Stimulated activated effector memory CD8-positive, alpha-beta T cell treated with anti-CD3 and anti-CD28 coated beads, Interleukin-12 subunit alpha, Interleukin-12 subunit beta, amount 100 ng/mL, for 72 hours (primary cell): Measurements from ENCODE around the gene SCYL3.
A peak's percentile ranks its signal among the peaks of the same experiment; 100 is the strongest.
"Not testable (repeated sequence)": the region's sequence is repeated elsewhere in the genome, so short reads cannot be mapped to it uniquely, and the experiment has no call there.

Source experiments
- ATAC-seq: fragments of 150-1000 bp; cut with Tn5 transposase; 2 replicates; pipeline ENCODE4 v1.10.0; 2021
- DNase-seq, 2 donors: peaks; one replicate each; pipeline ENCODE4 v3.0.0; 2021 to 2022; ENCODE audit warnings: low spot score in 2 of 2
- H3K27ac Mint-ChIP-seq: one replicate; pipeline ENCODE4 v1.8.0; 2022; ENCODE audit warnings: mild to moderate bottlenecking, mixed read lengths
- H3K36me3 Mint-ChIP-seq: one replicate; pipeline ENCODE4 v1.8.0; 2022; ENCODE audit warnings: mild to moderate bottlenecking, mixed read lengths
- H3K4me1 Mint-ChIP-seq: one replicate; pipeline ENCODE4 v1.8.0; 2022; ENCODE audit warnings: mixed read lengths
- H3K4me3 Mint-ChIP-seq: one replicate; pipeline ENCODE4 v1.8.0; 2022; ENCODE audit warnings: mild to moderate bottlenecking, mixed read lengths
- H3K9me3 Mint-ChIP-seq: one replicate; pipeline ENCODE4 v1.8.0; 2022; ENCODE audit warnings: mixed read lengths

The SCYL3 gene, protein sequence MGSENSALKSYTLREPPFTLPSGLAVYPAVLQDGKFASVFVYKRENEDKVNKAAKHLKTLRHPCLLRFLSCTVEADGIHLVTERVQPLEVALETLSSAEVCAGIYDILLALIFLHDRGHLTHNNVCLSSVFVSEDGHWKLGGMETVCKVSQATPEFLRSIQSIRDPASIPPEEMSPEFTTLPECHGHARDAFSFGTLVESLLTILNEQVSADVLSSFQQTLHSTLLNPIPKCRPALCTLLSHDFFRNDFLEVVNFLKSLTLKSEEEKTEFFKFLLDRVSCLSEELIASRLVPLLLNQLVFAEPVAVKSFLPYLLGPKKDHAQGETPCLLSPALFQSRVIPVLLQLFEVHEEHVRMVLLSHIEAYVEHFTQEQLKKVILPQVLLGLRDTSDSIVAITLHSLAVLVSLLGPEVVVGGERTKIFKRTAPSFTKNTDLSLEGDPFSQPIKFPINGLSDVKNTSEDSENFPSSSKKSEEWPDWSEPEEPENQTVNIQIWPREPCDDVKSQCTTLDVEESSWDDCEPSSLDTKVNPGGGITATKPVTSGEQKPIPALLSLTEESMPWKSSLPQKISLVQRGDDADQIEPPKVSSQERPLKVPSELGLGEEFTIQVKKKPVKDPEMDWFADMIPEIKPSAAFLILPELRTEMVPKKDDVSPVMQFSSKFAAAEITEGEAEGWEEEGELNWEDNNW

DNA sequence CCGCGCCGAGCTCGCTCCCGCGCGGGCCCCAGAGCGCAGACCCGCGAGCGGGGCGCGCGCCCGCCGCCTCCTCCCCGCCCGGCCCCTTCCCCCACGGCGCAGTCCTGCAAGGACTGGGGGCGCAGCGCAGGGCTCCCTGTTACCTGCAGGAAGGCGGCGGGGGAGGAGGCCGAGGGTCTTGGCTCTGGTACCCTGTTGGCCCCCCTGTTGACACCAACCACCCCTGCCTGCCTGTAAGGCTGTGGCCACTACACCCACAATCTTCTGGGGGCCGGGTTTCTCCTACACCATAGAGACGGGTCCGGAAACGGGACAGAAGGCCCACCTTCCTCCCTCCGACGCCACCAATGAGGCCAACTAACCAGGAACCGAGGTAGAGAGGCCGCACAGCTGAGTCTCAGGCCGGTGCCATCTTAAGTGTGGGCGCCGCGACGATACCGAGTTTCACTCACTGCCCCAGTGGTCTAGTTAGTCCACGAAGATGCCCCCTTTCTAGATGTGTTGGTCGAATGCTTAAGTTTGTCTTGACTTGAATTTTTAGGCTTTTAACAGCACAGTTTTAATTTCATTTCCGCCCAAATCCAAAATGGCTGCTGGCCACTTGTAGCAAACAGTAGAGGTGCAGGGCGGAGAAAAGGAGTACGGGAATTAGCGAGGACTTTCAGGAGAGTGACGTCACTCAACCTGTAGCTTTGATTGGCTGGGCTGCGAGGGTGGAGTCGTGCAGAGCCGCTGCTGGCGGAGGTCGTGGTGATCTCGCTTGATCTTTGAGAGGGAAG is at the start of gene SCYL3:
Gene SCYL3 (minus strand): TSS at position 252 of the 779 bp plus-strand sequence. CDS start 5,056 bp downstream, outside the sequence.
- H3K4me1 Mint-ChIP-seq, result peaks cover 40% of the 10 kb centered on the region
- peak; percentile 75 to 95 for DNase-seq
- H3K4me3 Mint-ChIP-seq, result peak within 1 kb of the TSS; percentile 80

DNA sequence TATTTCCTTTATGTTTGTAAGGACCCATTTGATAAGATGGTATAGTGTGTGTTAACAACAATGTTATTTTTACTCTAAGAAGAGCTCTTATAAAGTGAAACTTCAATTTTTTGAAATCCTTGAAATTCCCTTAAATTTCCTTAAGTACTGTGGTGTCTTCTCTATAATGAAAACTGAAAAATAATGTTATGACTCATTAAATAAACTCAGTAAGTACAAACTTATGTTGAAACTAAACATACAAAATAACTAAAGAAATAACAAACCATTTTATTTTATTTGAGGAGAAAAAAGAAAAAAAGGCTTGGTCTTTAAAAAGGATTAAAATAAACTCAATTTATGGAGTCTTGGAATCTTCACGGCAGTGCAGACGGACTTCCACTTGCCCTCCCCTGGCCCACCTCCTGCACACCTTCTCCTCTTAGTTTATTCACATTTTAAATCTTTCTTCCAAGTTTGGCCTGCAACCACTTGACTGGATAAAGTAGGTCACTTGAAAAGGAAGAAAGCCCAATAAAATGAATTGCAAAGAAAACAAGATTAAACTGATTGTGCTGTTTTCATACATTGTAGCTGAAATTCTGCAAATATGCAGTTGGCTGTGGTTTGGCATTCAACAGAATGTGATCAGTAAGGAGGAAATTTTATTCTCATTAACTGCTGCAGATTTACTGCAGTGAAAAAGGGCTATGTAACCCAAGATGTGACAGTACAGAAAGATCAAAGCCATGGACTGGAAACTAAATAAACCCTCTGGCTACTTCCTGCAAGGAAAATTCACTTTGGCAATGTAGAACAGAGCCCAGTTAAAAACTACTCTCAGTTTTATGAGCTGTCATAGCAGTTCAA is 48.5 kb upstream of the SCYL3 start:
- H3K36me3 Mint-ChIP-seq, result no peaks in the 10 kb centered on the region
- no peak for ATAC-seq
- H3K4me1 Mint-ChIP-seq, result no peaks in the 10 kb centered on the region

More for the DNA sequence above, at the start of gene SCYL3:
- H3K27ac Mint-ChIP-seq, result peak within 1 kb of the TSS; percentile 100
- peak; percentile 92 for ATAC-seq
- H3K9me3 Mint-ChIP-seq, result no peaks in the 10 kb centered on the region
- H3K36me3 Mint-ChIP-seq, result peaks cover 24% of the 10 kb centered on the region

DNA sequence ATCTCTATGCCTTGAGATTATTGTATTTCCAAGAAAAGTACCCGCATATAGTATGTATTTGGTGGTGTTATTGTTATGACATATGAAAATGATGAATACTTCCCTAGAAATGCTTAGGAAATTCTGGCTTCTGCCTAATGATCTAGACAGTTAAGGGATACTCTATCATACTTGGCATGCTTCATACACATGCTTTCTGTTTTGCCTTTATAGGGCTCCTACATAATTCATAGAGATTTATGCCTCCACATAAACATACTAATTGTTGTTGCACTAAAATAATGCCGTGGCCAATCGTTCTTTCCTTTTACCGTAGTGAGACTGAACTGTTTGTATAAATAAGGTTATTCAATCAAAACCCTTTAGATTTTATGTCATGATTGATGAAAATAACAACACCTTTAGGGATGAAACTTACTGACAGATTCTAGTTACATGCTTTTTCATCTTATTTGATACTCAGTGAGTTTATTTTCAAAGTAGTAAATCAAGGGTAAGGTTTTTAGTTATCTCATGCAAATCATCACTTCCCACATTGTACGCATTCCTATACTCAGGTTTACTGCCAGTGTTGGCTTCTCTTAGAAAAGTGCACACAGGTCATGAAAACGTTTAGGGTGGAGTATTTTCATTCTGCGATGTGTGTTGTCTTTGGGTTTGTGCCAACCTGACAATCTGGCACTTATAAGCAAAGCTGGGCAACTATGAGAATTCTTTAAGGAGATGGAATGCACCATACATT is 40.5 kb upstream of the SCYL3 start:
- DNase-seq, result no peak
- no peak for ATAC-seq
- H3K36me3 Mint-ChIP-seq, result no peaks in the 10 kb centered on the region
- no peak overlapping the region for H3K4me3 Mint-ChIP-seq
- H3K27ac Mint-ChIP-seq, result no peak overlapping the region
- H3K4me1 Mint-ChIP-seq, result no peaks in the 10 kb centered on the region
- H3K9me3 Mint-ChIP-seq, result no peaks in the 10 kb centered on the region

More for the DNA sequence above, 48.5 kb upstream of the SCYL3 start:
- Mint-ChIP-seq H3K4me3 (no peak overlapping the region), H3K27ac (no peak overlapping the region), H3K9me3 (no peaks in the 10 kb centered on the region)
- DNase-seq, result no peak

DNA sequence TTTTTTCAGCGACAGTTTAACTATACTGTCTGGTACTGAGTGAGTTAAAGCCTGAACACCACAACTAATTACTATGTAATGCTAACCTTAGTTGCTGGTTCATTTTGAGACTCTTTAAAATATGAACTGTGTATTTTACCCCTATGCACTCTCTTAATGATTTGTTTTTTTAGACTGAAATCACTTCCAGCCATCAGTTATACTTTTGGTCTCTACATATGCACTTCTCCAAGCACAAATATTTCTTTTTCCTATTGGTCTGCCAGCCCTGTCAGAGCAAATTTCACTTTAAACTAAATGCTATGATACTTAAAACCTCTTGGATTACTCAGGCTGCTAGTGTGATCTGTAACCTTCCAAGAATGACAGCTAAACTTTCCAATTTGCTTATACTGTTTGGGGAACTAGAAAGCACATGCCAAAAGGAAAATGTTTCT is 38.1 kb upstream of the SCYL3 start:
- no peaks in the 10 kb centered on the region for H3K4me1 Mint-ChIP-seq
- H3K4me3 Mint-ChIP-seq, result no peak overlapping the region
- no peaks in the 10 kb centered on the region for H3K36me3 Mint-ChIP-seq
- H3K27ac Mint-ChIP-seq, result no peak overlapping the region
- no peak for ATAC-seq
- DNase-seq, result no peak
- no peaks in the 10 kb centered on the region for H3K9me3 Mint-ChIP-seq

DNA sequence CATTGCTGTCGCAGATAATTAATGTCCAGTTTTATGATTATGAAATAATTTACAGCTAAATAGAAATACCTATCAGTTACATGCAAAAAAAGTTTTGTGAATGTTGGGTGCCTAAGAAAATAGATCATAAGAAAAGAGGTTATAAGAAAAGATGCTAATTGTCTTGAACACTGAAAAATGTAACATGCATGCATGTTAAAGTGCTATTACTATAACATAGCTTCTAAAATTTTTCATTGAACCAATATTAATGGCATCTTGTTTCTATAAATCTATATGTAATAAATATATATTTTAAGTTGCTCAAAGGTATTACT is 35.5 kb upstream of the SCYL3 start:
- DNase-seq, result no peak
- ATAC-seq, result no peak

DNA sequence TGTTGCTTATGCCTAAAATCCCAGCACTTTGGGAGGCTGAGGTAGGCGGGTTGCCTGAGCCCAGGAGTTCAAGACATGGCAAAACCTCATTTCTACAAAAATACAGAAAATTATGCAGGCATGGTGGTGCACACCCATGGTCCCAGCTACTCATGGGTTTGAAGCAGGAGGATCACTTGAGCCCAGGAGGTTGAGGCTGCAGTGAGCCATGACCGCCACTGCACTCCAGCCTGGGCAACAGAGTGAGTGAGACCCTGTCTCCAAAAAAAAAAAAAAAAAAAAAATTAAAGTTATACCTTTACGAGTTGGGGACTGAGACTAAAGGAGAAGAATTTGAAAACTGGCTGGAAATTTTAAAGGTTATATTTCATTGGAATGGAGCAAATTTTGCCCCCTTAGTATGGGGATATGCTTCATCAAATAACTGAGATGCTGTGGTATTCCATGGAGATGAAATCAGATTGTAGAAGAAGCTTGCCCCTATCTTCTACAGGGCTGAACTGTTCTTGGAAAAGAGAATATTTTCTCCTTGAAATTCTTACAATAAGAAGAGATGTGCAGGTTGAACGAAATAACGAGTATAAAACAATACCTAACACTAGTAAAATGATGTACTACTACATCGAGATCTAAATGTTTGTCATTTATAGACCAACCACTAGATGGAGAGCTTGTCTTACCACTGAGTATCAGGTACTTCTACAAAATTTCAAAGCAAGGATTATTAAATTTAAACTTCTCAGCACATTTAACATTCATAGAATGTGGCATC is 34.9 kb upstream of the SCYL3 start:
- peaks cover 5% of the 10 kb centered on the region for H3K4me1 Mint-ChIP-seq
- ATAC-seq (peak; percentile 69), DNase-seq (no peak)
- no peaks in the 10 kb centered on the region for H3K9me3 Mint-ChIP-seq
- no peak overlapping the region for H3K4me3 Mint-ChIP-seq
- no peak overlapping the region for H3K27ac Mint-ChIP-seq
- no peaks in the 10 kb centered on the region for H3K36me3 Mint-ChIP-seq

More for the DNA sequence above, 35.5 kb upstream of the SCYL3 start:
- Mint-ChIP-seq H3K27ac (no peak overlapping the region), H3K4me3 (no peak overlapping the region), H3K4me1 (peaks cover 5% of the 10 kb centered on the region), H3K9me3 (no peaks in the 10 kb centered on the region), H3K36me3 (no peaks in the 10 kb centered on the region)

DNA sequence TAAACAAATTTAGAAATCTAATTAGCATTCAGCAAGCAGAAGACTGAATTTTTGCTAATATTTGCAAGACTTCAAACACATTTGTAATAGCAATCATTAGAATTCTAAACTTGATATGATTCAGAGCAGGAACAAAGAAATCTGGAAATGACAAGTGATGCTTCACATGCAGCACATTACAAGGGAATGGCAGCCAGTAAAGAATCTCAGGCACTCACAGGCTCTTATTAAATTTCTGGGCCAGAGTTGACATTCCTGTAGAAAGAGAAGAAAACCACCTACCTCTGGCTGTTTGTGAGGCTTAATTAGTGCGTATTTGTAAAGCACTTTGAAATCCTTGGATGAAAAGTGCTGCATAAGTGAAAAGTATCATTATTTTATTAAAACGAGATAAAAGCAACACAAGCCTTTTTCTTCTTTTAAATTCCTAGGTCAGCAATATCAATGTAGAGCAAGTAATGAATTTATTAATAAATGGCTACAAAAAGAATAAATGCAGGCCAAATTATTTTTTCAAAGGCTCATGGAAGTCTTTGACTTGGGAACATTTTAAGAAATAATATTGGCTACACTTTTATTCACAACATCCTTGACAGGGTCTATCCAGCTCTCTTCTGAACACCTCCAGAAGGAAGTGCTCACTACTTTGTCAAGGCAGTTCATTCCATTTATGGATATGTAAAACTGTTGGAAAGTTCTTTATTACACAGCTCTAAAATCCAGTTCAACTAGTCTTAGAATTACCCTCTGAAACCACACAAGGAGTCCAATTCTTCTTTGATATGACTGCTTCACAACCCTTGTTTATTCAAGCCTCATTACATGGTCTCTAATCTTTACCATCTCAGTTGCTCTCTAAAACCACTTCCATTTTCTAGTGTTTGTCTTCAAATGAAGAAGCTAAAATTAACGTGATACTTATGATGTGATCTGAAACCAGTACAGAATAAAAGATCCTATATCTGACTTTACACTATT is 32.1 kb upstream of the SCYL3 start:
- no peak overlapping the region for H3K4me3 Mint-ChIP-seq
- H3K4me1 Mint-ChIP-seq, result peaks cover 5% of the 10 kb centered on the region
- H3K27ac Mint-ChIP-seq, result peak overlapping the region; percentile 54
- peak; percentile 89 for ATAC-seq
- DNase-seq, result no peak
- no peaks in the 10 kb centered on the region for H3K9me3 Mint-ChIP-seq
- H3K36me3 Mint-ChIP-seq, result no peaks in the 10 kb centered on the region

DNA sequence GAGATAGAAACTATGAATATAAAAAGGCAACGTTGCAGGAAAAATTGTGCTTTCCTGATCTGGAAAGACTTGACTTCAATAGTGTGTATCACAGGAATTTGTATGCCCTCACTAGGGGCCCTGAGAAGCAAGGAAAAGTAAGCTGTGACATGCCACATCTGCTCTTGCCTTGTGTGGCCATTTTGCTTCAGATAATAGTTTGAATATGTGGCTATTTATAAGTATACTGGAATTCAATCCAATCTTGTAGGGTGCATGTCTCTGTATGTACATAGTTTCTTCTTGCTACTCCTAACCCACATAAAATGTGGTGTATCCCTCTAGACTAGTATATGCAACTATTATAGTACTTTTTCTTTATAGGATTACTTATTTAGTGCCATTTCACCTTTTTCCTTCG is 31.1 kb upstream of the SCYL3 start:
- ATAC-seq (no peak), DNase-seq (no peak)
- H3K4me1 Mint-ChIP-seq, result peaks cover 5% of the 10 kb centered on the region
- H3K27ac Mint-ChIP-seq, result no peak overlapping the region
- H3K9me3 Mint-ChIP-seq, result no peaks in the 10 kb centered on the region
- no peaks in the 10 kb centered on the region for H3K36me3 Mint-ChIP-seq
- no peak overlapping the region for H3K4me3 Mint-ChIP-seq

DNA sequence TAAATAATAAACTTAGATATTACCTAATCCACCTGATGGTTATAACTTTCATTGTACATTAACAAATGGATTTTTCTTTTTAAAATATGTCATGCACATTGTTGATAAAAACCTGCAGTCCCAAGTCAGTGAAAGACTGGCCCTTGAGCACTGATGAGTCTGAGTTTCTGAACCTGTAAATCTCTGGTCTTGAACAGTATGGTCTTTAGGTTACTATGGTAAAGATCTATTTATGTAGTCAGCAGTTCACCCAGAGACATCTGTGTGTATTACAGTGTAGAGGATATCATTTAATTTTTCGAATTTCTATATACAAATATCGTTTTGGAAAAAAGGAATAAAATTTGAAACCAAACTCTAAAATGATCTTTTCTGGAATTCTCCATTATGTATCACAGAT is 30.4 kb upstream of the SCYL3 start:
- ATAC-seq, result no peak
- no peak overlapping the region for H3K4me3 Mint-ChIP-seq
- H3K36me3 Mint-ChIP-seq, result no peaks in the 10 kb centered on the region
- peaks cover 6% of the 10 kb centered on the region for H3K4me1 Mint-ChIP-seq
- H3K27ac Mint-ChIP-seq, result no peak overlapping the region
- DNase-seq, result no peak
- no peaks in the 10 kb centered on the region for H3K9me3 Mint-ChIP-seq

DNA sequence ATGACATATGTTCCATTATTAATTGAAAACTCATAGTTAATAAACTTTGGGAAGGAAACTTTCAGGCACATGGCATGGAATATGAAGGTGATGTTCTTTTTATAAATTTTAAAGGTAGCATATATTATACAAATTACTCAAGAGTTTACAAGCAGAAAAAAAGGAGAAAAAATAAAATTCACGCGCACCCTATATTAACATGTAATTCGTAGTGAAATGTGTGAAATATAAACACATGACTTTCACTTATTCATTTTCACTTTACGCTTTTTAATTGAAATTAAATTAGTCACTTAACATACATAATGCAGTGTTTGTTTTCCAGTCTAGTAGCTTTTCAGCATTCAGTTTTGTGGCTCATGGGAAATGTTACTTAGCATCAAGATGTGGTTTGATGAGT is 27.4 kb upstream of the SCYL3 start:
- Mint-ChIP-seq H3K4me1 (peaks cover 10% of the 10 kb centered on the region), H3K36me3 (peaks cover 6% of the 10 kb centered on the region), H3K9me3 (no peaks in the 10 kb centered on the region), H3K4me3 (no peak overlapping the region), H3K27ac (no peak overlapping the region)
- ATAC-seq (no peak), DNase-seq (no peak)

DNA sequence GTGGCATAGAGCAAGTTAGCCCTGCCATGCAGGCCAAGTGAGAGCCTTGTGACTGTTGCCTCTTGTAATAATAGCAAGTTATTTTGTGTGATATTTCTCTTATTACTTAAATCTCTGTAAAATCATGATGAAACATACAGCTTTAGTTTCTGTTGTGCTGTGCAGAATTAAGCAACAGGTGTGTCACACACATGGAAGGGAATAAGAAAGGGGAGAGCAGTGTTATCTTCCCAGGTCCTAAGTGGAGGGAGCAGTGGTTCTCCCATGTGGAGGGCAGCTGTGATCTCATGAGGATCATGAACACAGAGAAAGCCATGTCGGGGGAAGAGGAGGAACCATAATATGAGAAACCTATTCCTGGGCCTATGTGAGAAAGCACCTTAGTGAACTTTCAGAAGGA is 25.2 kb upstream of the SCYL3 start:
- no peak for ATAC-seq
- Mint-ChIP-seq H3K4me1 (peaks cover 23% of the 10 kb centered on the region), H3K4me3 (peak overlapping the region; percentile 8), H3K36me3 (peaks cover 6% of the 10 kb centered on the region), H3K27ac (no peak overlapping the region), H3K9me3 (no peaks in the 10 kb centered on the region)
- no peak for DNase-seq

DNA sequence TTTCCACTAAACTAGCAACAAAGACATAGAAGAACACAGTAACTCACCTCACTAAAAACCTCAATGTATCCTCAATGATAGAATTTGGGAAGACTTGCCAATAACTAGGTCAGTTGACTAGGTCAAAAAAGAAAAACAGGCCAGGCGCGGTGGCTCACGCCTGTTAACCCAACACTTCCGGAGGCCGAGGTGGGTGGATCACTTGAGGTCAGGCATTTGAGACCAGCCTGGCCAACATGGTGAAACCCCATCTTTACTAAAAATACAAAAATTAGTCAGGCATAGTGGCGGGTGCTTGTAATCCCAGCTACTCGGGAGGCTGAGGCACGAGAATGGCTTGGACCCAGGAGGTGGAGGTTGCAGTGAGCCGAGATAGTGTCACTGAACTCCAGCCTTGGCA is 24.5 kb upstream of the SCYL3 start:
- not testable (repeated sequence) for H3K36me3 Mint-ChIP-seq, ATAC-seq, DNase-seq, H3K9me3 Mint-ChIP-seq
- peak overlapping the region; percentile 65 for H3K27ac Mint-ChIP-seq
- H3K4me3 Mint-ChIP-seq, result peak overlapping the region; percentile 8
- H3K4me1 Mint-ChIP-seq, result peaks cover 23% of the 10 kb centered on the region

DNA sequence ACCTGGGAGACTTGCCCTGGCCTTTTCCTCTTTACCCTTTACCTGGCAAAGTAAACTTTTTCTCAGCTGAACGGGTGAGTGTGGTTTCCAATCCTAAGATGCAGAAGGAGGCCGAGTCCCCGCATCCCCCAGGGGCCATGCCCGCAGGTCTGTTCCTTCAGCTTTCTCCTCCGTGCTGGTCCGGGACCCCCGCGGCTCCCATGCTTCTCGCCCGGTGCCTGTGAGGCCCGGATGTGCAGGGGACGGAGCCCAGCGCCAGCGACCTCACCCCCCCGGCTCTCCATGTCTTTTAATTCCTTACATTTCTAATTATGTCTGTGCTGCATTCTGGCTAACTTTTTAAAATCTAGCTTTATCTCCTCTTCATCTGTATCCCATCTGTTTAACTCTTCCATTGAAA is 21.5 kb upstream of the SCYL3 start:
- H3K27ac Mint-ChIP-seq, result no peak overlapping the region
- DNase-seq, result no peak
- H3K4me1 Mint-ChIP-seq, result peaks cover 23% of the 10 kb centered on the region
- H3K9me3 Mint-ChIP-seq, result no peaks in the 10 kb centered on the region
- peak overlapping the region; percentile 2 for H3K4me3 Mint-ChIP-seq
- ATAC-seq, result no peak
- peaks cover 6% of the 10 kb centered on the region for H3K36me3 Mint-ChIP-seq
